Measurements from ENCODE around the gene PI4KA.

- TF ChIP-seq SP4 (CRISPR knock-in tag; IDR thresholded peaks at IDR 0.05) (no peak), NR1H2 (CRISPR knock-in tag; IDR thresholded peaks at IDR 0.05; ENCODE audit: borderline replicate concordance, low read depth) (no peak)
Measured at GRCh38 chr22:20738394-20739089, 120.1 kb downstream of the PI4KA start.

Data from HepG2 (cell line).